Smooth muscle cell (in vitro differentiated cells): ENCODE results near the gene CXXC1. TPM values are rescaled to one million over a fixed set of nuclear protein-coding genes. Genes with fewer than 3 reads are reported as not detected.

Experiments used
- DNase-seq: peaks from one replicate; lab custom pipeline; 2025; ENCODE audit not compliant: unreplicated experiment; lab: John Stamatoyannopoulos, UW
- H2AFZ ChIP-seq: fragments of 200-600 bp; sonication (generic); 2 replicates; pipeline ENCODE4 v1.6.0; 2016; ENCODE audit warnings: antibody characterized with exemption, low read depth, mild to moderate bottlenecking
- H3F3A ChIP-seq: fragments of 200-600 bp; sonication (generic); 2 replicates; pipeline ENCODE4 v1.6.0; 2017; ENCODE audit warnings: antibody characterized with exemption, low read depth
- H3K27ac ChIP-seq: fragments of 200-600 bp; sonication (generic); 2 replicates; pipeline ENCODE4 v1.5.1; 2016; ENCODE audit warnings: low read depth, mild to moderate bottlenecking
- H3K27me3 ChIP-seq: fragments of 200-600 bp; sonication (generic); 2 replicates; pipeline ENCODE4 v1.6.1; 2016; ENCODE audit warnings: low read depth, mild to moderate bottlenecking
- H3K36me3 ChIP-seq: fragments of 200-600 bp; sonication (generic); 2 replicates; pipeline ENCODE4 v1.5.1; 2016; ENCODE audit warnings: low read depth
- H3K4me1 ChIP-seq: fragments of 200-600 bp; sonication (generic); 2 replicates; pipeline ENCODE4 v1.5.1; 2016; ENCODE audit warnings: low read depth
- H3K4me2 ChIP-seq: fragments of 200-600 bp; sonication (generic); 2 replicates; pipeline ENCODE4 v1.6.0; 2016; ENCODE audit warnings: mild to moderate bottlenecking
- H3K4me3 ChIP-seq: fragments of 200-600 bp; sonication (generic); 2 replicates; pipeline ENCODE4 v1.5.1; 2016; ENCODE audit warnings: mild to moderate bottlenecking
- H3K79me2 ChIP-seq: fragments of 200-600 bp; sonication (generic); 2 replicates; pipeline ENCODE4 v1.6.0; 2016; ENCODE audit warnings: low read depth, mild to moderate bottlenecking
- H3K9ac ChIP-seq: fragments of 200-600 bp; sonication (generic); 2 replicates; pipeline ENCODE4 v1.6.0; 2016; ENCODE audit warnings: low read depth
- H3K9me3 ChIP-seq: fragments of 200-600 bp; sonication (generic); replicated peaks from 2 replicates; pipeline ENCODE4 v1.5.1; 2016; ENCODE audit warnings: low read depth
- H4K20me1 ChIP-seq: fragments of 200-600 bp; sonication (generic); 2 replicates; pipeline ENCODE4 v1.6.0; 2016; ENCODE audit warnings: low read depth
- CTCF ChIP-seq: fragments of 200-600 bp; sonication (generic); IDR thresholded peaks from 2 replicates; pipeline ENCODE4 v1.5.1; 2017; ENCODE audit warnings: borderline replicate concordance, mild to moderate bottlenecking, antibody characterized with exemption; ENCODE audit not compliant: insufficient read depth, poor library complexity, severe bottlenecking
- WGBS: methylation state at CpG from one replicate; pipeline ENCODE4 v1.1.7; 2016; ENCODE audit warnings: low lambda C conversion rate; 5-methylcytosine and 5-hydroxymethylcytosine counted together
- polyA plus RNA-seq: library from polyadenylated mRNA; unstranded; fragments of >200 nt; fragmentation: Nextera tagmentation; extraction: Ambion mirVana; gene quantifications from 2 replicates; pipeline ENCODE4 v1.2.1, GENCODE V29; 2016
- total RNA-seq: library from RNA; depleted of rRNA; stranded (reverse); fragments of >200 nt; gene quantifications from 2 replicates; pipeline ENCODE4 v1.2.3, GENCODE V29; 2014

The CXXC1 gene
- total and polyA plus RNA-seq, 2 experiments from 2014 or later = 15.4 to 39.6 TPM

DNA sequence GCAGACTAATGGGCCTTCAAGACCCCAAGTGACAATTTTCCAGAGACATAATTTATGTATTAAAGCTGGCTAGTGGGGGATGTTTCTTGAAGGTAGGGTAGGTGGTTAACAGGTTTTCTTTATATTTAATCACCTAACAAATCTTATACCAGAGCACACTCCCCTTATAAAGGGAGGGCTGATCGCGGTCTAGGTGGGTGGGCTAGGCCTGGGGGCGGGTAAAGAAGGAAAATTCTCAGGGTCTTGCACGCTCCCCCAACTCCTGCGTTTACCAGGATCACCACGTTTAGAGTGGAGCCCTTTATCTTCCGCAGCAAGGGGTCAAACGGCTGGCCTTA lies 19.9 kb upstream of the CXXC1 start:
- Histone ChIP-seq H3K4me2 (peak overlapping the region; percentile 85), H3K27ac (no peak overlapping the region), H3K9me3 (no peaks in the 10 kb centered on the region), H4K20me1 (no peaks in the 10 kb centered on the region), H3K4me3 (peak overlapping the region; percentile 67), H3K27me3 (no peaks in the 10 kb centered on the region), H3K9ac (peak overlapping the region; percentile 49), H3K79me2 (no peaks in the 10 kb centered on the region), H3F3A (no peaks in the 10 kb centered on the region), H3K36me3 (no peaks in the 10 kb centered on the region), H2AFZ (peak overlapping the region; percentile 93), H3K4me1 (peaks cover 10% of the 10 kb centered on the region)
- WGBS = 20% methylated on average over 8 of the region's 8 CpGs
- no peak for DNase-seq
- TF ChIP-seq CTCF = no peak

DNA sequence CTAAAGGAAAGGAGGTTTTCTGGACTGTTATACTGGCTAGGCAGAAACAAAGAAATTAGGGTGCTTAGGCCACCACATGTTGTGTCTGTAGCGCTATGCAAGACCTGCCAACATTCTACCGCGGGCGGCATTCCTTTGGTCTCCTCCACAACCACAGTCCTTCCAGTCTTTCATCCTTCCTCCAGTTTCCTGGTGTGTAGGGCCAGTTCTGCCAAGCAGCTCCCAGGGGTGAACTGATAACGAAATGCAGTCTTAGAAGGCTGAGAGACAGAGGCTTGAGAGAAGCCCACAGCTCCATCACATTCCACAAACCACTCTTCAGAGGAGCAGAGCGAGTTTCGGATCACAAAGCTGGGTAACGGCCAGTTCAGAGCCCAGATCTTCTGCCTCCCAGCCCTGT lies 19.5 kb upstream of the CXXC1 start:
- Histone ChIP-seq H3K9ac (no peak overlapping the region), H4K20me1 (no peaks in the 10 kb centered on the region), H3K9me3 (no peaks in the 10 kb centered on the region), H3K4me2 (peak overlapping the region; percentile 85), H3K27me3 (no peaks in the 10 kb centered on the region), H2AFZ (peak overlapping the region; percentile 93), H3K27ac (no peak overlapping the region), H3K36me3 (no peaks in the 10 kb centered on the region), H3F3A (no peaks in the 10 kb centered on the region), H3K4me3 (peak overlapping the region; percentile 67), H3K4me1 (peaks cover 10% of the 10 kb centered on the region), H3K79me2 (no peaks in the 10 kb centered on the region)
- TF ChIP-seq CTCF = no peak
- DNase-seq = no peak
- 81% methylated on average over 8 of the region's 8 CpGs for WGBS

DNA sequence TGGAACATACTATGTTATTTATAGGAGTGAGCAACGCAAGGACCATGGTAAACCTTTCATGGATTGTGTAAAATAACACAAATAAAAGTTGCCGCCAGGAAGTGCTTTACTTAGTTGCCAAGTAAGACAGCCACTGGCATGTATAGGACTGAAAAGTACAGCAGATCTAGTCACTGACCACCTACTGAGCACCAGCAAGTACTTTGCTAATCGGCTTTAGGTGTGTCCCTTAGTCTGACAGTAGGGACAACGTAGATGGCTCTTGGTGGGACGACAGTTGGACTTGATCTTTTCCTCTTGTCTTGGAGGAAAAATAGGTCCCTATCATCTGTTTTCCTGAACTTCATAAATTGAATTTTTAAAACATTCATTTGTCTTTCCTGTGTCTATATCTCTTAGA lies 13.6 kb upstream of the CXXC1 start:
- H3K9ac ChIP-seq = no peak overlapping the region
- WGBS = 77% methylated on average over 5 of the region's 5 CpGs
- no peak for TF ChIP-seq CTCF

DNA sequence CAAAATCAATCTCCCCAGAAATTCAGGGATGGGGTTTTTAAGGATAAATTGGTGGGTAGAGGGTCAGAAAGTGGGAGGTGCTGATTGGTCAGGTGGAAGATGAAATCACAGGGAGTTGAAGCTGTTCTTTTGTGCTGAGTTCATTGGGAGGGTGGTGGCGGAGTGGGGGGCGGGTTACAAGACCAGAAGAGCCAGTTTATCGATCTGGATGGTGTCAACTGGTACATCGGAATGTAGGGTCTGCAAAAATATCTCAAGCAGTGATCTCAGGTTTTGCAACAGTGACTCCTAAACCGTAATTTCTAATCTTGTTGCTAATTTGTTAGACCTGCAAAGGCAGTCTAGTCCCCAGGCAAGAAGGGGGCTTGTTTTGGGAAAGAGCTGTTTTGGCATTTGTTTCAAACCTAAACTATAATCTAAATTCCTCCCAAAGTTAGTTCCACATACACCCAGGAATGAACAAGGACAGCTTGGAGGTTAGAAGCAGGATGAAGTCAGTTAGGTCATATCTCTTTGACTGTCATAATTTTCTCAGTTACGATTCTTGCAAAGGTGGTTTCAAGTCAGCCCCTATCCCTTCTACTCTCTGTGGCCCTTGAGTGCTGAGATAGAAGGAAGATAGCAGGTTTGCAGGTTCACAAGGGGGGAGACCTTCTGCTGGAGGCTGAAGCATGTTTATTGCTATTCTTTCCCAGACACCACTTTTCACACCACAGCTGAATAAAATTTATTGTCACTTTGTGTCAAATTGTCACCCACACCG lies 12.3 kb upstream of the CXXC1 start:
- no peak for DNase-seq

More for the DNA sequence above, 13.6 kb upstream of the CXXC1 start:
- Histone ChIP-seq H3K4me1 (no peaks in the 10 kb centered on the region), H3F3A (no peaks in the 10 kb centered on the region), H2AFZ (no peak overlapping the region), H4K20me1 (no peaks in the 10 kb centered on the region), H3K9me3 (no peaks in the 10 kb centered on the region), H3K79me2 (no peaks in the 10 kb centered on the region), H3K4me3 (no peak overlapping the region), H3K27ac (no peak overlapping the region), H3K4me2 (no peak overlapping the region), H3K36me3 (no peaks in the 10 kb centered on the region), H3K27me3 (no peaks in the 10 kb centered on the region)
- no peak for DNase-seq

More for the DNA sequence above, 12.3 kb upstream of the CXXC1 start:
- H4K20me1 ChIP-seq = no peaks in the 10 kb centered on the region
- no peak for TF ChIP-seq CTCF
- no peaks in the 10 kb centered on the region for H3K79me2 ChIP-seq
- H3K4me2 ChIP-seq = no peak overlapping the region
- no peak overlapping the region for H3K4me3 ChIP-seq
- no peak overlapping the region for H3K9ac ChIP-seq
- no peaks in the 10 kb centered on the region for H3K27me3 ChIP-seq
- H3F3A ChIP-seq = no peaks in the 10 kb centered on the region
- no peaks in the 10 kb centered on the region for H3K36me3 ChIP-seq
- no peak overlapping the region for H3K27ac ChIP-seq
- WGBS = 71% methylated on average over 7 of the region's 7 CpGs
- no peak overlapping the region for H2AFZ ChIP-seq
- H3K9me3 ChIP-seq = no peaks in the 10 kb centered on the region
- H3K4me1 ChIP-seq = no peaks in the 10 kb centered on the region
